Smooth muscle cell (in vitro differentiated cells): ENCODE results near the gene KNDC1. TPM values are rescaled to one million over a fixed set of nuclear protein-coding genes. Genes with fewer than 3 reads are reported as not detected.

ENCODE experiments used
- DNase-seq: peaks from one replicate; lab custom pipeline; 2025; ENCODE audit not compliant: unreplicated experiment; lab: John Stamatoyannopoulos, UW
- H2AFZ ChIP-seq: fragments of 200-600 bp; sonication (generic); 2 replicates; pipeline ENCODE4 v1.6.0; 2016; ENCODE audit warnings: antibody characterized with exemption, low read depth, mild to moderate bottlenecking
- H3F3A ChIP-seq: fragments of 200-600 bp; sonication (generic); 2 replicates; pipeline ENCODE4 v1.6.0; 2017; ENCODE audit warnings: antibody characterized with exemption, low read depth
- H3K27ac ChIP-seq: fragments of 200-600 bp; sonication (generic); 2 replicates; pipeline ENCODE4 v1.5.1; 2016; ENCODE audit warnings: low read depth, mild to moderate bottlenecking
- H3K27me3 ChIP-seq: fragments of 200-600 bp; sonication (generic); 2 replicates; pipeline ENCODE4 v1.6.1; 2016; ENCODE audit warnings: low read depth, mild to moderate bottlenecking
- H3K36me3 ChIP-seq: fragments of 200-600 bp; sonication (generic); 2 replicates; pipeline ENCODE4 v1.5.1; 2016; ENCODE audit warnings: low read depth
- H3K4me1 ChIP-seq: fragments of 200-600 bp; sonication (generic); 2 replicates; pipeline ENCODE4 v1.5.1; 2016; ENCODE audit warnings: low read depth
- H3K4me2 ChIP-seq: fragments of 200-600 bp; sonication (generic); 2 replicates; pipeline ENCODE4 v1.6.0; 2016; ENCODE audit warnings: mild to moderate bottlenecking
- H3K4me3 ChIP-seq: fragments of 200-600 bp; sonication (generic); 2 replicates; pipeline ENCODE4 v1.5.1; 2016; ENCODE audit warnings: mild to moderate bottlenecking
- H3K79me2 ChIP-seq: fragments of 200-600 bp; sonication (generic); 2 replicates; pipeline ENCODE4 v1.6.0; 2016; ENCODE audit warnings: low read depth, mild to moderate bottlenecking
- H3K9ac ChIP-seq: fragments of 200-600 bp; sonication (generic); 2 replicates; pipeline ENCODE4 v1.6.0; 2016; ENCODE audit warnings: low read depth
- H3K9me3 ChIP-seq: fragments of 200-600 bp; sonication (generic); replicated peaks from 2 replicates; pipeline ENCODE4 v1.5.1; 2016; ENCODE audit warnings: low read depth
- H4K20me1 ChIP-seq: fragments of 200-600 bp; sonication (generic); 2 replicates; pipeline ENCODE4 v1.6.0; 2016; ENCODE audit warnings: low read depth
- CTCF ChIP-seq: fragments of 200-600 bp; sonication (generic); IDR thresholded peaks from 2 replicates; pipeline ENCODE4 v1.5.1; 2017; ENCODE audit warnings: borderline replicate concordance, mild to moderate bottlenecking, antibody characterized with exemption; ENCODE audit not compliant: insufficient read depth, poor library complexity, severe bottlenecking
- WGBS: methylation state at CpG from one replicate; pipeline ENCODE4 v1.1.7; 2016; ENCODE audit warnings: low lambda C conversion rate; 5-methylcytosine and 5-hydroxymethylcytosine counted together
- polyA plus RNA-seq: library from polyadenylated mRNA; unstranded; fragments of >200 nt; fragmentation: Nextera tagmentation; extraction: Ambion mirVana; gene quantifications from 2 replicates; pipeline ENCODE4 v1.2.1, GENCODE V29; 2016
- total RNA-seq: library from RNA; depleted of rRNA; stranded (reverse); fragments of >200 nt; gene quantifications from 2 replicates; pipeline ENCODE4 v1.2.3, GENCODE V29; 2014

Gene KNDC1
- total and polyA plus RNA-seq, 2 experiments from 2014 or later, result 2.3 to 3.1 TPM

- H3K9me3 ChIP-seq, result no peaks in the 10 kb centered on the region
- H3F3A ChIP-seq, result no peaks in the 10 kb centered on the region
- H3K9ac ChIP-seq, result no peak overlapping the region
- no peaks in the 10 kb centered on the region for H3K79me2 ChIP-seq
- no peaks in the 10 kb centered on the region for H3K36me3 ChIP-seq
- H3K4me2 ChIP-seq, result no peak overlapping the region
- H4K20me1 ChIP-seq, result no peaks in the 10 kb centered on the region
- no peak for TF ChIP-seq CTCF
- no peak overlapping the region for H2AFZ ChIP-seq
- H3K4me3 ChIP-seq, result no peak overlapping the region
- H3K27ac ChIP-seq, result no peak overlapping the region
- H3K4me1 ChIP-seq, result peaks cover 5% of the 10 kb centered on the region
- DNase-seq, result no peak
- no peaks in the 10 kb centered on the region for H3K27me3 ChIP-seq
- WGBS, result 83% methylated on average over 13 of the region's 14 CpGs
These were observed 107.3 kb downstream of the KNDC1 start for GRCh38 chr10:133267293-133267692.

GRCh38 chr10:133267829-133268228 lies 107.8 kb downstream of the KNDC1 start:
- Histone ChIP-seq H3K9me3 (no peaks in the 10 kb centered on the region), H4K20me1 (no peaks in the 10 kb centered on the region)

GRCh38 chr10:133268532-133268931 lies 108.5 kb downstream of the KNDC1 start:
- no peaks in the 10 kb centered on the region for H4K20me1 ChIP-seq
- H3K9me3 ChIP-seq, result no peaks in the 10 kb centered on the region
- 95% methylated on average over 21 of the region's 22 CpGs for WGBS
- no peak for DNase-seq
- no peaks in the 10 kb centered on the region for H3K79me2 ChIP-seq
- no peak overlapping the region for H3K4me2 ChIP-seq
- no peak overlapping the region for H2AFZ ChIP-seq
- no peaks in the 10 kb centered on the region for H3K36me3 ChIP-seq
- TF ChIP-seq CTCF, result no peak
- H3K4me1 ChIP-seq, result no peaks in the 10 kb centered on the region
- H3K9ac ChIP-seq, result no peak overlapping the region
- no peak overlapping the region for H3K27ac ChIP-seq
- no peaks in the 10 kb centered on the region for H3K27me3 ChIP-seq
- no peaks in the 10 kb centered on the region for H3F3A ChIP-seq
- no peak overlapping the region for H3K4me3 ChIP-seq

More at GRCh38 chr10:133267829-133268228, 107.8 kb downstream of the KNDC1 start:
- no peak for DNase-seq
- no peaks in the 10 kb centered on the region for H3F3A ChIP-seq
- H3K27ac ChIP-seq, result no peak overlapping the region
- no peak overlapping the region for H3K4me3 ChIP-seq
- no peak overlapping the region for H3K9ac ChIP-seq
- no peaks in the 10 kb centered on the region for H3K4me1 ChIP-seq
- H3K27me3 ChIP-seq, result no peaks in the 10 kb centered on the region
- no peak overlapping the region for H3K4me2 ChIP-seq
- no peaks in the 10 kb centered on the region for H3K79me2 ChIP-seq
- H2AFZ ChIP-seq, result no peak overlapping the region
- no peaks in the 10 kb centered on the region for H3K36me3 ChIP-seq
- WGBS, result 96% methylated on average over 21 of the region's 22 CpGs
- TF ChIP-seq CTCF, result no peak

- Histone ChIP-seq H3K9me3 (no peaks in the 10 kb centered on the region), H3F3A (no peaks in the 10 kb centered on the region), H3K27ac (no peak overlapping the region), H3K4me1 (no peaks in the 10 kb centered on the region), H3K4me3 (no peak overlapping the region), H2AFZ (no peak overlapping the region), H3K9ac (no peak overlapping the region), H4K20me1 (no peaks in the 10 kb centered on the region), H3K27me3 (no peaks in the 10 kb centered on the region), H3K36me3 (no peaks in the 10 kb centered on the region), H3K4me2 (no peak overlapping the region), H3K79me2 (no peaks in the 10 kb centered on the region)
- no peak for TF ChIP-seq CTCF
- no peak for DNase-seq
- WGBS, result 91% methylated on average over 21 of the region's 26 CpGs
These were observed 109.3 kb downstream of the KNDC1 start for GRCh38 chr10:133269367-133269766.
